D721Med (cell line): Measurements from ENCODE around the gene CTNND1.

Source experiments
- DNase-seq: peaks from one replicate; pipeline ENCODE4 v3.0.0; 2011; ENCODE audit warnings: low spot score; ENCODE audit not compliant: insufficient read length
- FAIRE-seq: peaks from 2 replicates; lab custom pipeline; 2011; peaks lifted over from hg19 to GRCh38; lab: Jason Lieb, UNC
- CTCF ChIP-seq: IDR thresholded peaks from 2 replicates; pipeline ENCODE4 v1.5.1; 2012; ENCODE audit warnings: mild to moderate bottlenecking, control low read depth; ENCODE audit not compliant: insufficient read depth; ENCODE audit errors: missing control alignments

CTNND1 gene

GRCh38 chr11:57785072-57785471 lies 23.5 kb downstream of the CTNND1 start:
- FAIRE-seq = no peak
- DNase-seq = no peak
- no peak for TF ChIP-seq CTCF

DNA sequence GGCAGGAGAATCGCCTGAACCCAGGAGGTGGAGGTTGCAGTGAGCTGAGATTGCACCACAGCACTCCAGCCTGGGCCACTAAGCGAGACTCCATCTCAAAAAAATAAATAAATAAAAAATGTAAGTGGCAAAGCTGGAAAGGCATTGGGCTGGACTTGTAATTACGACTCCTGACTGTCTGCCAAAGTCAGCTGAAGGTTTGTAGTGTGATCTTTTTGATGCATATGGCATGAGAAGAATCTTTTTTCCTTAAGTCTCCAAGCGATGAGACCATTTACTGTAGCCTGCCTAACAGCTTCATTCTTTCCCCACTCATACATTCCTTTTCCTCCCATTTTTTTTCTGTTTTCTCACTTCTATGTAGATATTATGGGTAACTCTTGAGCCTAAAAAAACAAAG lies 24.8 kb downstream of the CTNND1 start:
- DNase-seq (no peak), FAIRE-seq (no peak)
- TF ChIP-seq CTCF = no peak

DNA sequence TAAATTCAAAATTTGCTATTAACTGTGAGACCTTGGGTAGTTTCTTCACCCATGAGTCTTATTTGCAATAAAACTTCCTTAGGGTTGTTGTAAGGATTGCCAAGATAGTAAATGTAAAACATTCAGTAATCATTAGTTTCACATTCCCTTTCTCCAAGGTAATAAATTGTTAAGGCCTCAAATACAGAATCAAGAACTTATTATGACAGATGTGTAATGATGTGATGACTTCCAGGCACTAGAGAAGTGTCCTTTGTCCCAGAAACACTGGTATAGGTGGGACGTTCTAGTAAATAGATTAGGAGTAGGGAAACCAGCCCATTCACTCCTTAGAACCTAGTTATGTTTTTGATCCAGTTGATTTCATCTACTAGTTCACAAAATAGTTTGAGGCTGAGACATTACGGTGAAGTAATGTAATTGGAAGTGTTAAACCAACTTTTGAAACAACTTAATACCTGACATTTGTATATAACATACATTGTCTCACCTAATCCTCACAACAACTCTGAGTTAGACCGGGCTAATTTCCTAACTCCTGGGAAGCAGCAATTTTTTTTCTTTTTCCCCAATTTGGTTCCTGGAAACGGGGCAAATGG lies 25.5 kb downstream of the CTNND1 start:
- FAIRE-seq (no peak), DNase-seq (no peak)
- TF ChIP-seq CTCF = no peak

DNA sequence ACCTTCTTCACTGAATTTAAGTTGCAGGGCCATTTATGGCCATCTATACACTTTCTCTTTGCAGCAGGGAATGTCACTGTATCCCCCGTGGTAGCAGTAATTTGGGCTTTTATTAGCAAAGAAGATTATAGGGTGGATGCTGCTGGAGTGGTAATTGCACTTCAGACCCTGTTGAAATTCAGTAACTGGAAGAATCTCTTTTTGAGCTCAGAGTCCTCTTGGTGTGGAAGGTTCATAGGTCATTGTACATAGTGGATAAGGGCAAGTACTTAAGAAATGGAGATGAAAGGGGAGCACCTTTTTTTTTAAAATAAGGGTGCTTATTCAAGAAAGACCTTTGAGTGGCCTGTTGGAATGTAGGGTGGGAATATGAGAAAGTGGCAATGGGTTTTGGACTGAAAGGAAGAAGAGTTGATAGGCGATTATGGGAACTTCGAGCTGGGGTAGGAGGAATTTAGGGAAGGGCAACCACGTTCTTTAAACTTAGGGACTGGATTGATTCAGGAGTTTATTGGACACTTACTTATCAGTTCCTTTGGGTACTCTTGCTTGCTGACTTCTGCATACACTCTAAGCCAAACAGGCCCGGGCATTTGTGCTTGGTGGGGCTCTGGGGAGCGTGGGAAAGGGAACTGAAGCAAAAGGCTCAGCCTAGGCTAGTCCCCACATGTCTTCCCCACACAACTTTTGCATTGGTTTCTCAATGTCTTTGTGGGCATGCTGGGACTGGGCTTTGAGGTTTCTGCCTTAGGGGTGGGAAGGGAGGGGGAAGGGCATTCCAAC lies 26.5 kb downstream of the CTNND1 start:
- no peak for DNase-seq
- TF ChIP-seq CTCF = no peak
- no peak for FAIRE-seq

DNA sequence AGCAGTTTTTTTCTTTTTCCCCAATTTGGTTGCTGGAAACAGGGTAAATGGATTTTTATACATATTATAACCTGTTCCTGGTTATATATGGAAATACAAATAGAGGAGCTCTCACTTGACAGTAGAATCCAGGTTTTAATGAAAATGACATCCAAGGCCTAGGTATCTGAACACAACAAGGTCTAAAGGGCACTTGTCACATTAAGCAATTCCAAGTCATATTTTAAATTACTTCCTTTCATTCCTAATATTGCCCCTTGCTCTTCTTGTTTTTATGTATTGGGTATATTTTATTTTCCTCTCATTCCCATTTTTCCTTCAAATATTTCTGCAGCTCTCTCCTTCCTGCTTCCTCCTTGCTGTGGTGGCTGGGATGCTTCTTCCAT lies 27.1 kb downstream of the CTNND1 start:
- no peak for TF ChIP-seq CTCF
- DNase-seq (no peak), FAIRE-seq (no peak)

- DNase-seq (no peak), FAIRE-seq (no peak)
- no peak for TF ChIP-seq CTCF
Measured at GRCh38 chr11:57791321-57792059, 29.9 kb downstream of the CTNND1 start.

- no peak for TF ChIP-seq CTCF
- DNase-seq (no peak), FAIRE-seq (no peak)
Measured at GRCh38 chr11:57792060-57792541, 30.5 kb downstream of the CTNND1 start.
